HG03025 (cell line): ENCODE results near the gene PCDHGC5.

Experiments used
- ATAC-seq: cut with Tn5 transposase; IDR thresholded peaks from one replicate; pipeline ENCODE4 v1.9.1; 2021; ENCODE audit warnings: mild to moderate bottlenecking, moderate library complexity; ENCODE audit not compliant: unreplicated experiment, low FRiP score

PCDHGC5 gene

GRCh38 chr5:141527426-141527825 is 38.5 kb downstream of the PCDHGC5 start:
- no peak for ATAC-seq

GRCh38 chr5:141528291-141528984 is 39.6 kb downstream of the PCDHGC5 start:
- ATAC-seq, result no peak

GRCh38 chr5:141529002-141529401 is 40.1 kb downstream of the PCDHGC5 start:
- ATAC-seq, result no peak

DNA sequence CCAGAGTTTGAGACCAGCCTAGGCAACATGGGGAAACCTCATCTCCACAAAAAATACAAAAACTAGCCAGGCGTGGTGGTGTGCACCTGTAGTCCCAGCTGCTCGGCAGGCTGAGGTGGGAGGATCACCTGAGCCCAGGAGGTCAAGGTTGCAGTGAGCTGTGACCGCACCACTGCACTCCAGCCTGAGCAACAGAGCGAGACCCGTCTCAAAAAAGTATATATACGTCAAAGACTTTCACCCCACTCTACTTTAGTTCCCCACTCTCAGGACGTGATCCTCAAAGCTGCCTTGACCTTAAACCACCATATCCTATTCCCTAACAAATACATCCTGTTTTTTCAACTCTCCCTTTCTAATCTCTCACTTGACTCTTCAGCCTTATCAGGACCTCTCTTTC is 41.0 kb downstream of the PCDHGC5 start:
- peak; percentile 50 for ATAC-seq

DNA sequence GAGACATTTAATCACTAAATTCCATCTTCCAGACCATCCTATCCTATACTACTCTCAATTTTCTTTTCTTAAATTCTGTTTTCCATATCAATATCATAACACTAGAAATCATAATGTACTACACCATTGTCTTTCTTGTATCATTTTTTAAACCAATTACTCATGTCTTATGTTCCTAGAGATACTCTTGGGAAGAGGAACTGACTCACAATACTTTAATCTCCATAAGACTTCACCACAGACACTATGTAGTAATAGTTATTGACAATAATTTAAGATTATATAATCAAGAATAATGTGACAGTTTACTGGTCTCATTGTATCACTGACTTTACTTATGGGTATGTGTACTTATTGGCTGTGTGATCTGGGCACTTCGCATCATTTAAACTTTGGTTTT is 43.8 kb downstream of the PCDHGC5 start:
- no peak for ATAC-seq

GRCh38 chr5:141533897-141534296 is 45.0 kb downstream of the PCDHGC5 start:
- no peak for ATAC-seq

DNA sequence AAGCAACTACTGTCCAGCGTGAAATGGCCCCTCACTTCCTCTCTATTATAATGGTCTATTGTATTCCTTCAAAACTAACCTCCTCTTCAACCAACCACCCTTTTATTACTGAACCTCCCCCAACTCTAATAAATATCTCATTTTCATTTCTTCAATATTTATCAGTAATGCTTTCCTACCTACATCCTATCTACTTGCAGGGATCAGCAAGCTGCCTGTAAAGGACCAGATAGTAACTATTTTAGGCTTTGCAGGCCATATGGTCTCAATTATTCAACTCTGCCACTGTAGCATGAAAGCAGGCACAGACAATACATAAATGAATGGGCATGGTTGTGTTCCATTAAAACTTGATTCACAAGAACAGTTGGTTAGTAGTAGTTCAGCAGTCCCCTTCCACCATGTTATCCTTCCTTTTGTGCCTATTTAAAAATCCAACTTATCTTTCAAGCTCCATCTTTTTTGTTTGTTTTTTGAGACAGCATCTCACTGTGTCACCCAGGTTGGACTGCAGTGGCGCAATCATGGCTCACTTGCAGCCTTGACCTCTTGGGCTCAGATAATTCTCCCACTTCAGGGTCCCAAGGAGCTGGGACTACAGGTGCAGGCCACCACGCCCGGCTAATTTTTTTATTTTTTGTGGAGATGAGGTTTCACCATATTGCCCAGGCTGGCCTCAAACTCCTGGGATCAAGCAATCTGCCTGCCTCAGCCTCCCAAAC is 45.8 kb downstream of the PCDHGC5 start:
- no peak for ATAC-seq
